Measurements from ENCODE around the gene PKP3.

- no peak for TF ChIP-seq CTCF (IDR thresholded peaks at IDR 0.05)
- no peak for TF ChIP-seq POLR2A (IDR thresholded peaks at IDR 0.05)
- TF ChIP-seq EP300 (IDR thresholded peaks at IDR 0.05), result no peak
These were observed 24.6 kb downstream of the PKP3 start for GRCh38 chr11:418343-419247.
